Naive thymus-derived CD8-positive, alpha-beta T cell (primary cell): ENCODE data around the gene SCN8A. TPM values are rescaled to one million over a fixed set of nuclear protein-coding genes. Genes with fewer than 3 reads are reported as not detected.

Experiments used
- ATAC-seq, 2 donors: fragments of 150-1000 bp; cut with Tn5 transposase in 1 of 2; sonication (Bioruptor Pico), chemical (Tn5 transposase) in 1 of 2; 1 replicate in 1 of 2; 2 replicates in 1 of 2; pipeline ENCODE4 v1.10.0; 2021; ENCODE audit warnings: mild to moderate bottlenecking in 2 of 2, moderate library complexity in 2 of 2
- POLR2A ChIA-PET: fragments of 350-600 bp; sonication (Branson Sonifier 250); formaldehyde crosslinking; loops from one replicate; lab custom pipeline; 2021; ENCODE audit warnings: antibody characterized with exemption; lab: Charles Lee
- DNase-seq, 10 donors: peaks; one replicate each; pipeline versions ENCODE4 v3.0.0 to v3.0.0-alpha.2; 2020 to 2022
- H3K27ac Mint-ChIP-seq, 10 donors: one replicate each; pipeline ENCODE4 v1.8.0; 2020 to 2022; ENCODE audit warnings: mild to moderate bottlenecking in 10 of 10, mixed read lengths in 10 of 10, moderate library complexity in 4 of 10, inconsistent platforms in 1 of 10
- H3K27me3 Mint-ChIP-seq, 5 donors: one replicate each; pipeline ENCODE4 v1.8.0; 2021 to 2022; ENCODE audit warnings: mixed read lengths in 5 of 5
- H3K36me3 Mint-ChIP-seq, 3 donors: one replicate each; pipeline ENCODE4 v1.8.0; 2020 to 2022; ENCODE audit warnings: mixed read lengths in 3 of 3, mild to moderate bottlenecking in 2 of 3, inconsistent platforms in 1 of 3
- H3K4me1 Mint-ChIP-seq, 4 donors: one replicate each; pipeline ENCODE4 v1.8.0; 2021 to 2022; ENCODE audit warnings: mixed read lengths in 4 of 4
- H3K4me3 Mint-ChIP-seq, 10 donors: one replicate each; pipeline ENCODE4 v1.8.0; 2020 to 2022; ENCODE audit warnings: mild to moderate bottlenecking in 10 of 10, mixed read lengths in 10 of 10, moderate library complexity in 6 of 10, inconsistent platforms in 1 of 10
- H3K9me3 Mint-ChIP-seq, 9 donors: one replicate each; pipeline ENCODE4 v1.8.0; 2020 to 2022; ENCODE audit warnings: mixed read lengths in 9 of 9, mild to moderate bottlenecking in 3 of 9, inconsistent platforms in 1 of 9, moderate library complexity in 1 of 9
- polyA plus RNA-seq, 3 donors: library from polyadenylated mRNA; unstranded; fragments of 300-500 nt; fragmentation: Illumina TruSeq; gene quantifications; one replicate each; pipeline ENCODE4 v1.2.3, GENCODE V29; 2021
- total RNA-seq, 8 experiments: library from RNA in 2 of 8; stranded (reverse) in 2 of 8; gene quantifications; one replicate each; pipeline ENCODE4 v1.2.3 and lab custom pipeline; 2021 to 2026

SCN8A gene
- total and polyA plus RNA-seq, 5 experiments from 2014 or later, result 0.07 to 1.8 (median 0.42) TPM

DNA sequence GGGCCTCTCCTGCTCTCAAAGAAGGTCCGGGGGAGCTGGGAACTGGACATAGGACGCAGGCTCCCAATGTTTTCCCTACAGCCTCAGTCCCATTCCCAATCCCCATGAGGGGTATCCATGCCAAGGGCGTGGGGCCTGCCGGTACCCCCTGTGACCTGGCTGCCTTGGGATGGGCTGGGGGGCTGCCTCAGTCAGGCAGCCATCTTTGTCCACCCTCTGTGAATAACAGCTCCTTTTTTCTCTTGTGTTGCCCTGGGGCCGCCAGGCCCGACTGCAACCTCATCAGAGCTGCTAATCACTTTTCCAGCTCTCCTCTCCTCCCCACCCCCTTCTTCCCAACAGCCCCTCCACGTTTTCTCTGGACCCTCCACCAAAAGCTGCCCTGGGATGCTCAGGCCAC, 246.3 kb downstream of the SCN8A start:
- peaks cover 23 to 65% (median 42%) of the 10 kb centered on the region in 5 donors for H3K27me3 Mint-ChIP-seq
- ATAC-seq (no peak), DNase-seq (no peak)
- no peaks in the 10 kb centered on the region for H3K36me3 Mint-ChIP-seq
- H3K4me3 Mint-ChIP-seq, result no peak overlapping the region
- no peak overlapping the region for H3K27ac Mint-ChIP-seq
- no peaks in the 10 kb centered on the region for H3K9me3 Mint-ChIP-seq
- H3K4me1 Mint-ChIP-seq, result peaks cover 14 to 18% (median 16%) of the 10 kb centered on the region in 4 donors
- POLR2A ChIA-PET, result no interaction called here

DNA sequence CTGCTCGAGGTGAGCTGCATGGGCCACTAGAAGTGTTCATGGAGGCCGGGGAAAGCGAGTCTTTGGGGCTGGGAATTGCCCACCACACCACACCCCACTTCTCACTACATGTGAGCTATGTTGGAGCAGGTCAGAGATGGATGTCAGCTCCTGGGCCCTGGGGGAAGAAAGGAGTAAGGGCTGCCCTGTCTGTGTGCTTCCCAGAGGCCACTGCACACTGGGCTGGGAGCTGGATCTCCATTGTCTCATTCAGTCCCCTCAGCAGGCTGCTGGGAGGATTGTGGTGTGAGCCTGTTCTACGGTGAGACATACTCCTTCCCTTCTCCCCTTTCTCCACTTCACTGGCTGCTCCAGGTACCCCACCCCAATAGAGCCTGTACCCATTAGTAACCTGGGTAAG, 247.0 kb downstream of the SCN8A start:
- Mint-ChIP-seq H3K27me3 (peaks cover 17 to 64% (median 35%) of the 10 kb centered on the region in 5 donors), H3K36me3 (no peaks in the 10 kb centered on the region), H3K9me3 (no peaks in the 10 kb centered on the region), H3K4me3 (no peak overlapping the region), H3K27ac (peak overlapping the region in 1 of 10 donors; percentile 18), H3K4me1 (peaks cover 7 to 11% (median 10%) of the 10 kb centered on the region in 4 donors)
- DNase-seq, result no peak
- POLR2A ChIA-PET, result no interaction called here
- ATAC-seq, result no peak

DNA sequence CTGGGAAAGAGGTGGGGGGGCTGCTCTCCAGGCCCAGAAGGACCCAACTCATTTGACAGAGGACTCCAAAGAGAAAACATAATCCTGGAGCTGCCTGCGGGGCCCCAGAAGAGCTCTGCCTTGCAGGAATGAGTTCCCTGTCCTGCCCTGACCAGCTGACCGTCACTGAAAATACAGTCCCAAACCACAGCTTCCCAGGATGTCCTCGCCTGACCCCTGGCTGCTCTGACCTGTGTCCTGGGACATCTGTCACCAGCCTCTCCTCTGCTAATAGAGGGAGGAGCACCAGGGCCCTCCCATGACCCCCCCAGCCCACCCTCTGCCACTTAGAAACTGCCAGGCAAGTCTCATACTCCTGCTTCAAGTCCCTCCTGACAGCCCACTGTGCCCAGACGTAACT, 247.7 kb downstream of the SCN8A start:
- no peaks in the 10 kb centered on the region for H3K9me3 Mint-ChIP-seq
- no peaks in the 10 kb centered on the region for H3K36me3 Mint-ChIP-seq
- H3K27me3 Mint-ChIP-seq, result peaks cover 17 to 65% (median 29%) of the 10 kb centered on the region in 5 donors
- H3K4me3 Mint-ChIP-seq, result no peak overlapping the region
- peaks cover 1 to 5% (median 3%) of the 10 kb centered on the region in 4 donors for H3K4me1 Mint-ChIP-seq
- ATAC-seq, result no peak
- POLR2A ChIA-PET, result no interaction called here
- no peak for DNase-seq
- no peak overlapping the region for H3K27ac Mint-ChIP-seq

DNA sequence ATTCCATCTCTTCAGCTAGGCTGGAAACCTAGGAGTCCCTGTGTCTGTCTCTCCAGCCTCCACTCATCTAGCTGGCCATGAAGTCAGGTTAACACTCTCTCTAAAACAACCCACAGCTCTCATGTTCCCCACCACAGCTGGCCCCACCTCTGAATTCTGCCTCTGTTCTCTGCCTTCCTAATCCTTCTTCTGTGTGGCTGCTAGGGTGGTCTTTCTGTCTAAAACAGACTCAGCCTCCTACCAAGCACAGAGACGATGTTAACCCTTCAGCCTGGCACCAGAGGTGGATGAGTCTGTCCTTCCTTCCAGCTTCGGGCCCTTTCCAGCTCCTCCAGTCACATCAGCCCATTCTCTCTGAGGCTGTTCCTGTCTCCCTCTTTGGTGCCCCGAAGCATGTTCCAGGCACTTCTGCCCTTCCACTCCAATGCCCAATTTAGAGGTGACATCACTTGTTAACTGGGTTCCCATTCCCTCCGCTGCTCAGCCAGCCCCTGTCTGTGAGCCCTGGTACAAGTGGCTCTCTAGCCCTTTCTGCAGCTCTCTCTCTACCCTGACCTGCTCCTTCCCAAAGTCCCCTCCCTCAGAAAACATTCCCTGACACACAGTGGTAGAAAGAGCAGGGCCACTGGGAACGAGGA, 248.4 kb downstream of the SCN8A start:
- POLR2A ChIA-PET, result interaction anchor here (0.6 kb wide), 1 partner anchor 11 kb away, joined by 3 read pairs; no protein-coding TSS in a partner anchor
- DNase-seq (no peak), ATAC-seq (no peak)
- peaks cover 21 to 67% (median 31%) of the 10 kb centered on the region in 5 donors for H3K27me3 Mint-ChIP-seq
- peaks cover 0 to 3% (median 0%) of the 10 kb centered on the region in 4 donors for H3K4me1 Mint-ChIP-seq
- no peak overlapping the region for H3K27ac Mint-ChIP-seq
- no peak overlapping the region for H3K4me3 Mint-ChIP-seq
- H3K9me3 Mint-ChIP-seq, result no peaks in the 10 kb centered on the region
- no peaks in the 10 kb centered on the region for H3K36me3 Mint-ChIP-seq

DNA sequence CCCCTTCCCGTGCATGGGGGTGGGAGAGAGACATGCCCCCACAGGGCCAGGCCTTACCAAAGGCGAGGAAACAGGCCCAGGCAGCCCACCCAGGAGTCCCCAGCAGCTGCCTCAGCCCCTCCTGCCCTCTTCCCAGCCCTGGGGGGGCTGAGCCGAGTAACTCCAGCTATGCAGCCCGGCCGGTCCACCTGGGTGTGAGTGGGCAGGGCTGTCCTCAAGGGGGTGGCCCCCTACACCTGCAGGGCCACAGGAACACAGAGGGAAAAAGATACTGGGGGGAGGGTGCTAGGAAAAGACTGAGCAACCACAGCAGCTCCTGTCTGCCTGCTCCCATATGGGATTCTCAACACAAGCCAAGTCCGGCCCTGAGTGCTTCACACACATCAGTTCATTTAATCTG, 249.9 kb downstream of the SCN8A start:
- POLR2A ChIA-PET, result no interaction called here
- no peak for ATAC-seq

DNA sequence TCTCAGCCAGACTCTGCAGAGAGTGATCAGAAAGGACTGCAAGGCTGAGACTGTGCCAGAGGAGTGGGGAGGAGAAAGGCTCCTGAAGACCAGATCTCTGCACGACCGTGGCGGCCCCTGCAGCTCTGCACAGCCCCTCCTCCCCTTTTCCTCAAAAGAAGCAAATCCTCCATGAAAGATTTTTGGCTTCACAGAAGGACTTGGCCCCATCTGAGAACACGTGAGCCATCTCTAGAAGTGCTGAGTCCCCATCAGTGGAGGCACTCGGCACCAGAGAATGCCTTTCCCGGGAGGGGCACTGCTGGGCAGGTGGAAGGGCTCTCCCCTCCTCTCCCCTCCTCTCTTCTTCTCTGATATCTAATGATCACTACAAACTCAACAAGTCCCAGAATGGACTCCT, 250.7 kb downstream of the SCN8A start:
- DNase-seq (no peak), ATAC-seq (no peak)
- Mint-ChIP-seq H3K4me1 (peaks cover 8 to 14% (median 9%) of the 10 kb centered on the region in 4 donors), H3K9me3 (no peaks in the 10 kb centered on the region), H3K36me3 (no peaks in the 10 kb centered on the region), H3K27me3 (peaks cover 28 to 72% (median 32%) of the 10 kb centered on the region in 5 donors), H3K27ac (no peak overlapping the region), H3K4me3 (no peak overlapping the region)
- POLR2A ChIA-PET, result no interaction called here

More for the DNA sequence above, 249.9 kb downstream of the SCN8A start:
- Mint-ChIP-seq H3K27me3 (peaks cover 25 to 68% (median 28%) of the 10 kb centered on the region in 5 donors), H3K9me3 (no peaks in the 10 kb centered on the region), H3K4me3 (no peak overlapping the region), H3K27ac (no peak overlapping the region), H3K4me1 (peaks cover under 1 to 6% (median 4%) of the 10 kb centered on the region in 4 donors), H3K36me3 (no peaks in the 10 kb centered on the region)
- no peak for DNase-seq

DNA sequence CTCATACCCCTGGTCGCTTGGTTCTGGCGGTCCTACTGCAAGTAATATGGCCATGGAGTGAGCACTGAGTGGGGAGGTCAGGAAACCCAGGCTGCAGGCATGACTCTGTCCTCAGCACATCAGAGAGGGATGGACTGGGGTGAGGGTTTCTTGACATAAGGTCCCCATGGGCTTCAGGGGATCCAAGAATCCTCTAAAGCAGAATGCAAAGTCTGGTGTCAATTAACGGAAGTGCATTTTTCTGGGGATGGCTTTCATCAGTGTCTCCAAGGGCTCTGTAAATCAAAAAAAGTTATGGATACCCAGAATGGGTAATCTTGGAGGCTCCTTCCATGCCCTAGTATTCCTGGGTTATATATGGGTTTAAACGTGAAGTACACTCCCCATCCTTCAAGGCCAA, 253.8 kb downstream of the SCN8A start:
- no peaks in the 10 kb centered on the region for H3K9me3 Mint-ChIP-seq
- H3K4me3 Mint-ChIP-seq, result peak overlapping the region in 2 of 10 donors; percentile 22 to 45
- peaks cover 9 to 20% (median 15%) of the 10 kb centered on the region in 4 donors for H3K4me1 Mint-ChIP-seq
- no peak overlapping the region for H3K27ac Mint-ChIP-seq
- POLR2A ChIA-PET, result no interaction called here
- DNase-seq (no peak), ATAC-seq (no peak)
- H3K36me3 Mint-ChIP-seq, result no peaks in the 10 kb centered on the region
- peaks cover 10 to 68% (median 26%) of the 10 kb centered on the region in 5 donors for H3K27me3 Mint-ChIP-seq

DNA sequence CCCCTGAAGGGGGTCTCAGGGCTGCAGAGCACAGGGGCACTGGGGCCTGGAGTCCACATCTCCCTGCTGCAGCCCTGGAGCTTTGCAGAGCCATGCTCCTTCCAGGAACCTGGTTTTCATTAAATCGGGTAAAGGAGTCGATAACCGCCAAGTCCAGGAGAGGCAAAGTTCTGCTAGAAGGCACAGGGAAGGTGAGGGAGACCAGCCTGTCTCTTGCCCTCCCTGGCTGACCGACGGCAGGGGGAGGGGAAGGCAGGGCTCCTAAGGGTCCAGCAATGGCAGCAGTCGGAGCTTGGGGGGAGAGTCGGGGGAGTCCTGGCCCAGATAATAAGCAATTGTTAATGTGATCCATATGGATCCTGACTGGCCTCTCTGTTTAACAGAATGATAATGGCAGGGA, 254.4 kb downstream of the SCN8A start:
- H3K9me3 Mint-ChIP-seq, result no peaks in the 10 kb centered on the region
- H3K36me3 Mint-ChIP-seq, result no peaks in the 10 kb centered on the region
- H3K27ac Mint-ChIP-seq, result no peak overlapping the region
- ATAC-seq (no peak), DNase-seq (no peak)
- POLR2A ChIA-PET, result interaction anchor here (1.1 kb wide), 1 partner anchor 25 kb away, joined by 3 read pairs; no protein-coding TSS in a partner anchor
- H3K4me3 Mint-ChIP-seq, result peak overlapping the region in 4 of 10 donors; percentile 16 to 76 (median 60)
- H3K4me1 Mint-ChIP-seq, result peaks cover 9 to 21% (median 17%) of the 10 kb centered on the region in 4 donors
- peaks cover 10 to 62% (median 26%) of the 10 kb centered on the region in 5 donors for H3K27me3 Mint-ChIP-seq

DNA sequence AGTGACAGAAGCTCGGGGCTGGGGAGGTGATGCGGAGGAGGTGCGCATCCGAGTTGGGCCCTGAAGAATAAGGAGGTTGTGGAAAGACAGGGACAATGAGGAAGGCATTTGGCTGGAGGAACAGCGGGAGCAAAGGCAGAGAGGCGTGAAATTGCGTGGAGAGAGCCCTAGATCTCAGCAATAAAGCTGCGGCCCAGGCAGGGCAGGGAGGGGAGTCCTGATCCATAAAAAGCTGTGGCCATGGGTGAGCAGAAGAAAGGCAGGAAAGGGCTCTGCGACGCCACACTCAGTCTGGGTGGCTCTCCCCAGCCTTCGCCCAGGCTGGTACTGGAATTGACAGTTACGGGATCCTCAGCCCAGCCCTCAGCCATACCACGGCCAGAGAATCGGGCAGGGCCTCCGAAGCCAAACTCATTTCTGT, 255.2 kb downstream of the SCN8A start:
- no peak for DNase-seq
- Mint-ChIP-seq H3K27me3 (peaks cover 10 to 57% (median 28%) of the 10 kb centered on the region in 5 donors), H3K4me1 (peaks cover 13 to 29% (median 23%) of the 10 kb centered on the region in 4 donors), H3K36me3 (no peaks in the 10 kb centered on the region), H3K4me3 (peak overlapping the region; percentile 39 to 88 (median 75)), H3K27ac (peak overlapping the region in 2 of 10 donors; percentile 31 to 66), H3K9me3 (no peaks in the 10 kb centered on the region)
- POLR2A ChIA-PET, result interaction anchor here (1.1 kb wide), 1 partner anchor 25 kb away, joined by 3 read pairs; no protein-coding TSS in a partner anchor
- no peak for ATAC-seq

DNA sequence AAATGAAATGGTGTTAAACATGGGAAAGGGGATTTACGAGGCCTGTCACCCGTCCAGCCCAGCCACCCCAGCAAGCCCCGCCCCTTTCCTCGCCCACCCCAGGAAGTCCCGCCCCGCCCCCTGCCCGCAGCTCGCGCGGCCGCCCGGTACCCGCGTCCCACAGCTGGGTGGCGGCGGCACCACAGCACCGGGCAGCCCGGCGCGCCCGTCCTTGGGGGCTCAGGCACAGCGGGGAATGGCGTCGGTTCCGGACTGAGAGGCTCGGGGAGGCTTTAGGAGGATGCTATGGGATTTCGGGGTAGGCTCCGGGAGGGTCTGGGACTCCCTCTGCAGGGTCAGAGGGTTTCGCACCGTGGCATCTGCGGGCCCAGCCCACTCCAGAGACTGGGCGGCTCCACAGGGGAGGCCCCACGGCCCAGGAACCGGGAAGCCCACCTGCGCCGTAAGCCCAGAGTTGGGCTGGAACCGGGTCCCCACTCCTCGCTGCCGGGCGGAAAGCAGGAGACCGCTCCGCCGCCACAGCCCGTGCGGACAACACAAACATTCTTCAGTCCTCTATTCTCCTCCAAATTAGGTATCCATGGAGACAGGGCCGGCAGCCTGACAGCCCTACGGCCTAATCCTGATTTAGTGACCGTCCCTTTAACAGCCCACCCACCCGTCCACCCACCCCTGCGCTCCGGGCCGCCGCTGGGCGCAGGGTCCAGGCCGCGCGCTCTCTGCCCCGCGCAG, 256.0 kb downstream of the SCN8A start:
- Mint-ChIP-seq H3K4me1 (peaks cover 15 to 37% (median 27%) of the 10 kb centered on the region in 4 donors), H3K4me3 (peak overlapping the region; percentile 74 to 88 (median 84)), H3K27me3 (peaks cover 6 to 50% (median 28%) of the 10 kb centered on the region in 5 donors), H3K27ac (peak overlapping the region in 1 of 10 donors; percentile 13), H3K36me3 (no peaks in the 10 kb centered on the region), H3K9me3 (no peaks in the 10 kb centered on the region)
- POLR2A ChIA-PET, result no interaction called here
- DNase-seq (peak in 9 of 10 donors; percentile 9 to 70 (median 38)), ATAC-seq (peak; percentile 65 to 80)

DNA sequence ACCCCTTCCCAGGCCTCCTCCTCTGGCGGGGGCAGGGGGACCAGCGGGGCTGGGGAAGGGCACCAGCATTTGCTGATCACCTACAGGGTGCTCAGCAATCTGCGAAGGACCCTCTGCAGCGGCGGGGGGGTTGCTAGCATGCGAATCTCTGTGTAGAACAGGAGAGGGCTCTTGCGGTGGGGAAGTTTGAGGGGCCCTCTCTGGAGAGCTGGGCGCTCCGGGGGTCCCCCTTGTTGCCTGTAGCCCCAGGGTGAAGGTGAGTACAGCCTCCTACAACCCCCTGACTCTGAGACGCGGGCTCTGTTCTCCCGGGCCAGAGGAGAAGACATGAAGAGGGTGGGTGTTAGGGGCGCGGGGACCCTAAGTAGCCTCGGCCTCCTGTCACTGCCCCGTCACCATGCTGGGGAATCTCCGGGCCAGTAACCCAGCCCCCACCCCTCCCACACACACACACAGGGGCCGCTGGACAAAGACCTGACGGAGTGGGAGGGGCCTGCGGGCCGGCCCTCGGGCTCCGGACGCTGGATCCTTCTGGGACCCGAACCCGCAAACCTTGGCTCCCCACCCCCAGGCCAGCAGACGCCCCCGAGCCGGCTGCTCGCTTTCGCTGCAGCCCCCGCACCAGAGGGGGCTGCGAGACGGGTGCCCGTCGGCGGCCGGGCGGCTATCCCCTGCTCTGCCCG, 256.8 kb downstream of the SCN8A start:
- Mint-ChIP-seq H3K4me3 (peak overlapping the region; percentile 63 to 83 (median 72)), H3K4me1 (peaks cover 15 to 40% (median 29%) of the 10 kb centered on the region in 4 donors), H3K27me3 (peaks cover 6 to 43% (median 28%) of the 10 kb centered on the region in 5 donors), H3K27ac (peak overlapping the region in 2 of 10 donors; percentile 25 to 43), H3K9me3 (no peaks in the 10 kb centered on the region), H3K36me3 (no peaks in the 10 kb centered on the region)
- POLR2A ChIA-PET, result no interaction called here
- ATAC-seq, result peak; percentile 53 to 54
- peak in 4 of 10 donors; percentile 18 to 25 (median 22) for DNase-seq

DNA sequence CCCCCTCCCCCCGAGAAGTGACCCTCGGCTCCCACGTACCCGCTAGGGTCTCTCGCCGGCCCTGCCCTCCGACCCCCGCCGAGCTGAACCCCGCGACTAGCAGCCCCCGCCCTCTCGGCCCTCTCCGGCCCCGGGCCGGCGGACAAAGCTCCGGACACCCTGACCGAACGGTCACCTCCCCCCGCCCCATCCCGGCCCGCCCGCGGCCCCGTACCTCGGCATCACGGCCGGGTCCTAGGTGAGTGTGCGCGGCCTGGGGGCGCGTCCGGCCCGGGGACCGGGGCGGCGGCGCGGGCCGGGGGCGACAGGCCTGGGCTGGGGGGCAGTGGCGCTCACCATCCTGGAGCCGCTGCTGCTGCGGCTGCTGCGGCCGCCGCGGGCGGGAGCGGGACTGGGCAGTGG, 257.3 kb downstream of the SCN8A start, which contains the start of gene FIGNL2:
Gene FIGNL2, minus strand, starts transcription at position 393 of the 402 bp plus-strand sequence. CDS start 26,305 bp downstream, outside the sequence.
- H3K4me1 Mint-ChIP-seq, result peaks cover 15 to 40% (median 30%) of the 10 kb centered on the region in 4 donors
- no peak for DNase-seq
- ATAC-seq, result no peak
- H3K4me3 Mint-ChIP-seq, result peak within 1 kb of the TSS; percentile 63 to 83 (median 72)
- no peaks in the 10 kb centered on the region for H3K36me3 Mint-ChIP-seq
- H3K27me3 Mint-ChIP-seq, result peaks cover 6 to 40% (median 28%) of the 10 kb centered on the region in 5 donors
- H3K27ac Mint-ChIP-seq, result peak within 1 kb of the TSS in 2 of 10 donors; percentile 25 to 43
- H3K9me3 Mint-ChIP-seq, result no peaks in the 10 kb centered on the region
- POLR2A ChIA-PET, result no interaction called here
